Measurements from ENCODE around the gene SLC17A2.
A peak's percentile ranks its signal among the peaks of the same experiment; 100 is the strongest.

The SLC17A2 gene, protein sequence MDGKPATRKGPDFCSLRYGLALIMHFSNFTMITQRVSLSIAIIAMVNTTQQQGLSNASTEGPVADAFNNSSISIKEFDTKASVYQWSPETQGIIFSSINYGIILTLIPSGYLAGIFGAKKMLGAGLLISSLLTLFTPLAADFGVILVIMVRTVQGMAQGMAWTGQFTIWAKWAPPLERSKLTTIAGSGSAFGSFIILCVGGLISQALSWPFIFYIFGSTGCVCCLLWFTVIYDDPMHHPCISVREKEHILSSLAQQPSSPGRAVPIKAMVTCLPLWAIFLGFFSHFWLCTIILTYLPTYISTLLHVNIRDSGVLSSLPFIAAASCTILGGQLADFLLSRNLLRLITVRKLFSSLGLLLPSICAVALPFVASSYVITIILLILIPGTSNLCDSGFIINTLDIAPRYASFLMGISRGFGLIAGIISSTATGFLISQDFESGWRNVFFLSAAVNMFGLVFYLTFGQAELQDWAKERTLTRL

DNA sequence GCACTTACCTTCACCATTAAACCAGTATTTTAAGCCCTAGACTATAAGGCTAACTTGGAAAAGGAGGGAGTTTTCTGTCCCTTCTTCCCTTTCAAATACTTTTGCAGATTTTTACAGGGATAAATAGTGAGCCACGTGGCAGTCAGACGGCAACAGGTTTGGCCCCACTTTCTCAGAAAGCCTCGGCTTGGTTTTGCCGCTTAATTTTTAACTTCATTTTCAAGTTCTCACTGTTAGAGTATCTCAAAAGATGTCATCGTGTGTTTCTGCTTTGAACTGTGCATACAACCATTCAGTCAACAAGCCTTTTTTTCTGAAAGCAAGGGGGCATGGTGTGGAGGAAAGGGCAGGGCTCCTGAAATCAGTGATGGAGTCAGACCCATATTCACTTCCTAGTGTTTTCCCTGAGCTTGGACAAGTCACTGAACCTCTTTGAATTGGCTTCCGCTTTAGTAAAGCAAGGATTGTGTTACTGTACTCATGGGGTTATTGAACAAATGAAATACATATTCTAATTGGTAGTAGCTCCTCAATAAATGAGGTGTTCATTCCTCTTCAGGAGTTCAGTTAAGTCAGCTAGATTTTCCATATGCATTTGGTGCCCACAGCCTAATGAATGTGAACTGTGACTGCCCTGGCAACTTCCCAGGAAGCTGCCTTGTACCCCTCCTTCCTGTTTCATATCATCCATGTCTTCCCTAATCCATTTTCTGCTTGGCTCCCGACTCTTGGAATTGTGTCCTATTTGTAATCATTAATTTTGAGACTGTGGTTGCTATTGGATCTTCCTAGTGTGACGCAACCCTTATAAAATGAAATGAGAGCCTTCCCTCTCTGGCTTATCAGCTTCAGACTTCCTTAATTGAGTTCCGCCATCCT is at the start of gene SLC17A2:
Gene SLC17A2, minus strand, starts transcription at position 160 of the 879 bp plus-strand sequence. CDS start 4,895 bp downstream, outside the sequence.
- DNase-seq, result no peak

GRCh38 chr6:25975923-25976560 is 45.6 kb upstream of the SLC17A2 start:
- no peak for DNase-seq

DNA sequence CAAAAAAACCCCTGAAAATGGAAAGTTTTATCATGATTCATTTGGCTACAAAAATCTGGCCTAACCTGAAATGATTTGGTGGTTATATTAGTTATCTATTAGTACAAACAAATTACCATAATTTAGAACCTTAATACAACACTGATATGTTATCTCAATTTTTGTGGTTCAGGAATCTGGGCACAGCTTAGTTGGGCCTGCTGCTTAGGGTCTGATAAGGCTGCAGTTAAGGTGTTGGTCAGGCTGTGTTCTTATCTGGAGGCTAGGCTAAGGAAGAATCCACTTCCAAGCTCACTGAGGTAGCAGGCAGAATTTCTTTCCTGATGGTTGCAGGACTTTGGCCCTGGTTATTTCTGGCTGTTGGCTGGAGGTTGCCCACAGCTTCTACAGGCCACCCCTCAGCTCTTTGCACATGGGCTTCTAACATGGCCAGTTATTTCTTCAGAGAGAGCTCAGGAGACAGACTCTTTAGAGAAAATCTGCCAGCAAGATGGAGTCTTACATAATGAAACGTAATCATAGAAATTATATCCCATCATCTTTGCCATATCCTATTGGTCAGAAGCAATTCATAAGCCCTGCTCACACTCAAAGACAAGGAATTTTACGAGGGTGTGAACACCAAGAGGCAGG is 43.5 kb upstream of the SLC17A2 start:
- DNase-seq, result no peak

DNA sequence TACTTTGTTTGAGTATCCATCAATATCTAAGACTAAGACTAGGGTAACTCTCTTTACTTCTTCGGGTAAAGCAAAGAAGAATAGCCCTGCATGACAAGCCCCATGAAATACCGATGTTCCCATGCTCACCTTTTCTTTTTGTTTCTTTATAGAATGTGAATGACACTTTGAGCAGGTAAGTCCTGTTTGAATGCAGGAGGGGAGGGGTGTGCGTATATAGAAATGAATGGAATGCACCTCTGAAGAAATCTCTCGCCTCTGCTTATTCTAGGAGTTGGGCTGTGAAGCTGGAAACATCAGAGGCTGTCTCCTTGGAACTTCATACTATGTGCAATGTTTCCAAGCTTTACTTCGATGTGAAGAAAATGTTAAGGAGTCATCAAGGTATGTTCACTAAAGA is 42.4 kb upstream of the SLC17A2 start:
- no peak for DNase-seq

DNA sequence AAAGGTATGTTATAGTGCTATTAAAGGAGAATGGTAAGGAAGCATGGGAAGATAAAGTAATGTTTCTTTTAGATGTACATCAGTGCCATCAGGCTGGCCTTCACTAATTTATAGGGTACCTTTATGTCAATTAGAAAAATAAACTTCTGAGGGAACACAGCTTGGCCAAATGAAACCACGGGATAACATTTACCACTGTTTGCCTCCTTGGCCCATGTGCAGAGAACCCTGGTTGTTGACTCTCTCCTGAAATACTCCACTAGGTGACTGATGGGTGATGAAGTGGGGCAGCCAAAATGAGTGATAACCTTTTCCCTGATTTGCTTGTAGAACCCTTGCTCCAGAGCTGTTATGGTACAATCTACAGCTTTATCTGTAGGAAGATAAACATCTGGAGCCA is 41.6 kb upstream of the SLC17A2 start:
- no peak for DNase-seq

DNA sequence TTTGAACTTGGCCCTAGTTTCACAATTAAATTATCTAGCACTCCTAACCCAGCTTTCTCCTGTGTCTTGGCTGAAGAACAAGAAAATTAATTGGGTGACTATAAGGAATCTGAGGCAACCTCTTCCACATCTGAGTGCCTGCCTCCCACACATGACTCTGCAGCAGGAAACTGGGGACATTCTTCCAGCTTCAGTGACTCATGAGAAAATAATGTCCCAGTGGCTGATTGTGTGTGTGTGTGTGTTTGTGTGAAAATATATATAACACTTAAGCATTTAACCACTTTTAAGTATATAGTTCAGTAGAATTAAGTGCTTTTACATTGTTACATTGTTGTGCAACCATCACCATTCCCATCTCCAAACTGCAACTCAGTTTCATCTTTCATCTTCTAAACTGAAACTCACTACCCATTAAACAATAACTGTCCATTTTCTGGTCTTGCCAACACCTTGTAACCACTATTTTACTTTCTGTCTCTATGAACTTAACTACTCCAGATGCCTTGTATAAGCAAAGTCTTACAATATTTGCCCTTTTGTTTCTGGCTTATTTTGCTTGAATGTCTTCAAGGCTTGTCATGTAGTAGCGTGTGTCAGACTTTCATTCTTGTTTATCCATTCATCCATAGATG is 40.8 kb upstream of the SLC17A2 start:
- DNase-seq, result no peak

DNA sequence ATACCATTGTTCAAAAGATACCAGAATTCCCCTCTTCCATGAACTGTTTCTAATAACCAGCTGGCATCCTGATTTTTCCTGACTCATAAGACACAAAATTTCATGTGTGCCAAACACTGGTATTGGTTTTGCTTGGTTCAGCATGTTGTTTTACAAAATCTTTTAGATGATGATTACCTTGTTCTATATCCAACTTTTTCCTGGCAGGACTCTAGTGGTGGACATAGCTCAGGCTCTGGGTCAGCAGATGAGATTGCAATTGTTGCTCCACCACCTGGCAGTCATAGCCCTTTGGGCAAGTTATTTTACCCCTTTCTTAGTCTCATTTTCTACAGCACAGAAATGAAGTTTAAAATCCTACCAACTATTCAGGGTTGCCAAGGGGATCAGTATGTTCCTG is 38.3 kb upstream of the SLC17A2 start:
- no peak for DNase-seq

GRCh38 chr6:25966711-25967110 is 36.2 kb upstream of the SLC17A2 start:
- DNase-seq, result no peak

DNA sequence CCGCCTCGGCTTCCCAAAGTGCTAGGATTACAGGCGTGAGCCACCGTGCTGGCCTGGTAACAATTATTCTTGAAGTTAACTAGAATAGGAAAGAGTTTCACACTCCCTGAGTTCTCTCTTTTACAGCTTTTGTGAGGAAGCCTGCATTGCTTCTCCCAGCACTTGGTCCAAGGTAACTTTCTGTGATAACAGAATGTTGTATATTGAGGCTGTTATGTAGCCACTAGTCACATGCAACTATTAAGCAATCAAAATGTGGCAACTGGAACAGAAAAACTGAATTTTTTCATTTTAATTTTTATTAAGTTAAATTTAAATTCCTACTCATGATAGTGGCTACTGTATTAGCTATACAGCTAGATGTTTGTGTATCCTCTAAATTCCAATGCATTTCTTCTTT is 34.6 kb upstream of the SLC17A2 start:
- no peak for DNase-seq

DNA sequence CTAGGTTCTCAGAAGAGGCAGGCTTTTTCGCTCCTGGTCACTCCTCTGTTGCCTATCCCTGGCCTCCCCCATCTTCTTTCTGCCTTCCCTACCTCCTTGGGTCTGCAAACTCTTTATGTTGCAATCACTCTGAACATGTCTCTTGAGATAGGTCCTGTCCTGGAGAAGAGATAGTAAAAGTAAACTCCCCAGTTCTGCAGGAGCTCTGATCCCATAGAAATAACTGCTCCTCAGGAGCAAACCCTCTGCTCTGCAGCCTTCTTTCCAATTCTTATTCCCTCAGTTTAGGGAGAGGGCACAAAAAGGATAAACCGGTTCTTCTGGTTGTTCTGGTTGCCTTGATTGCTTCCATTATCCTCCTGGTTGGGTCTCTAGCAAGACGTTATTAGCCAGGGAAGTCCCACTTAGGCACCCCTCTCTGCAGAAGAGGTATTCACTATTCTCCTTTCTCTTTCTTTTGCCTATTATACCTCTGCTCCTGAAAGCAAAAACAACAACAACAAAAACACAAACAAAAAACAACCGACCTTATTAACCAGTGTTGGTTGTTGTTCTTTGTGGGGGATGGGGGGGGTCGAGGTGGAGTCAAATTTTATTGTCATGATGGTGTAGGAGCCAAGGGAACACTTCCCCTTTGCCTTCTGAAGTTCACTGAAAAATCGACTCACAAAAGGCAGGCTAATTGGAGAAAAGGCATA is 33.1 kb upstream of the SLC17A2 start:
- no peak for DNase-seq

GRCh38 chr6:25962149-25963127 is 31.9 kb upstream of the SLC17A2 start, which contains the start of gene TRIM38:
Gene TRIM38, plus strand, starts transcription at chr6:25962802. Its CDS starts 3,721 bp downstream, at chr6:25966523.
- peak; percentile 12 for DNase-seq

GRCh38 chr6:25961619-25962148 is 31.2 kb upstream of the SLC17A2 start:
- no peak for DNase-seq

GRCh38 chr6:25960734-25961133 is 30.2 kb upstream of the SLC17A2 start:
- DNase-seq, result no peak

- DNase-seq, result no peak
Observed at GRCh38 chr6:25959890-25960536, 29.5 kb upstream of the SLC17A2 start.

DNA sequence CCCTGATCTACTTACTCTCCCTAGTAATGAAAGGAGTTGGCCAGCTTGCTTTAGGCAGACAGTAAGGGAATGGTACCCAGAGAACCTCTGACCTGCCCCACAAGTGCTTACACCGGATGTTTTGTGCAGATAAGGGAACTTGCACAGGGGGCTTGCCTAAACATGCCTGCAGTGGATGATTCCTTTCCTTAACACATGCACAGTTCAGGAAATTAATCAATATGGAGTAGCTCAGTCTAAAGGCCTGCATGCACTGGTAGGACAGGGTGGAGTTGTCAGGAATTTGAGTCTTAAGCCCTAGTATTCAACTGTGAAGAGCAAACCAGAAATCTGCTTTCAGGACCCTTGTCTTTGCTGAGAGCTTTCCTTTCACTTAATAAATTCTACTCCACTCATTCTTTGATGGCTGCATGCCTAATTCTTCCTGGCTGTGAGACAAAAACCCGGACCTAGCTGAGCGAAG is 28.2 kb upstream of the SLC17A2 start:
- DNase-seq, result no peak

- no peak for DNase-seq
Observed at GRCh38 chr6:25956226-25956625, 25.7 kb upstream of the SLC17A2 start.

DNA sequence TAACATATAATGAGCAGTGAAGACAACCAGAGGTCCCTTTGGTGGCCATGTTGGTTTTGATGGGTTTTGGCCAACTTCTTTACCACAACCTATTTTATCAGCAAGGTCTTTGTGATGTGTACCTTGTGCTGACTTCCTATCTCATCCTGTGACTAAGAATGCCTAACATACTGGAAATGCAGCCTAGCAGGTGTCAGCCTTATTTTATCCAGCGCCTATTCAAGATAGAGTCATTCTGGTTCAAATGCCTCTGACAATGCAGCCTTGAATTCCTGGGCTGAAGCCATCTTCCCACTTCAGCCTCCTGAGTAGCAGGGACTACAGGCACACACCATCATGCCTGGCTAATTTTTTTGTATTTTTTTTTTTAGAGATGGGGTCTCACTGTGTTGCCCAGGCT is 24.3 kb upstream of the SLC17A2 start:
- DNase-seq, result no peak

GRCh38 chr6:25953733-25954132 is 23.2 kb upstream of the SLC17A2 start:
- DNase-seq, result no peak

- no peak for DNase-seq
Observed at GRCh38 chr6:25952535-25952934, 22.0 kb upstream of the SLC17A2 start.
